GM18499 (cell line): ENCODE results near the gene TMEM45B.
"Not testable (repeated sequence)": the region's sequence is repeated elsewhere in the genome, so short reads cannot be mapped to it uniquely, and the experiment has no call there.

Source experiments
- ATAC-seq: cut with Tn5 transposase; IDR thresholded peaks from one replicate; pipeline ENCODE4 v1.9.1; 2021; ENCODE audit warnings: moderate number of reproducible peaks; ENCODE audit not compliant: insufficient read depth, unreplicated experiment

Gene TMEM45B

GRCh38 chr11:129846508-129847335 is 31.1 kb downstream of the TMEM45B start:
- ATAC-seq: no peak

- not testable (repeated sequence) for ATAC-seq
Observed at GRCh38 chr11:129847361-129847760, 31.7 kb downstream of the TMEM45B start.

GRCh38 chr11:129849447-129850130 is 33.9 kb downstream of the TMEM45B start:
- ATAC-seq: no peak

- no peak for ATAC-seq
Observed at GRCh38 chr11:129852125-129852740, 36.6 kb downstream of the TMEM45B start.

- ATAC-seq: no peak
Observed at GRCh38 chr11:129853518-129854231, 38.0 kb downstream of the TMEM45B start.

GRCh38 chr11:129854232-129854805 is 38.7 kb downstream of the TMEM45B start:
- no peak for ATAC-seq

GRCh38 chr11:129855086-129855485 is 39.4 kb downstream of the TMEM45B start:
- ATAC-seq: no peak

- no peak for ATAC-seq
Observed at GRCh38 chr11:129856036-129856435, 40.4 kb downstream of the TMEM45B start.

- ATAC-seq: no peak
Observed at GRCh38 chr11:129861702-129862522, 46.3 kb downstream of the TMEM45B start.

GRCh38 chr11:129864811-129865210 is 49.2 kb downstream of the TMEM45B start:
- no peak for ATAC-seq

- ATAC-seq: no peak
Observed at GRCh38 chr11:129865701-129866100, 50.1 kb downstream of the TMEM45B start.

- ATAC-seq: no peak
Observed at GRCh38 chr11:129866311-129866710, 50.7 kb downstream of the TMEM45B start.

GRCh38 chr11:129868626-129869025 is 53.0 kb downstream of the TMEM45B start:
- ATAC-seq: not testable (repeated sequence)

GRCh38 chr11:129871914-129872313 is 56.3 kb downstream of the TMEM45B start:
- ATAC-seq: no peak

- ATAC-seq: no peak
Observed at GRCh38 chr11:129880311-129880710, 64.7 kb downstream of the TMEM45B start.

GRCh38 chr11:129881570-129882170 is 66.0 kb downstream of the TMEM45B start:
- ATAC-seq: no peak

- ATAC-seq: no peak
Observed at GRCh38 chr11:129884581-129884980, 68.9 kb downstream of the TMEM45B start.

GRCh38 chr11:129885381-129885780 is 69.7 kb downstream of the TMEM45B start:
- no peak for ATAC-seq

GRCh38 chr11:129888451-129888850 is 72.8 kb downstream of the TMEM45B start:
- ATAC-seq: no peak
